Measurements from ENCODE around the gene PRR20G. TPM values are rescaled to one million over a fixed set of nuclear protein-coding genes. Genes with fewer than 3 reads are reported as not detected.

PRR20G gene
- total RNA-seq, 1 donor from 2014 or later, result not detected

- DNase-seq (ENCODE audit: low read depth) (no peak), FAIRE-seq (no peak)
- Histone ChIP-seq H2AFZ (ENCODE audit: low read depth, low read length) (no peak overlapping the region), H3K27me3 (ENCODE audit: insufficient read depth, low read length) (no peaks in the 10 kb centered on the region), H3K27ac (ENCODE audit: low read depth, low read length) (no peak overlapping the region), H3K4me2 (ENCODE audit: low read length) (no peak overlapping the region), H3K36me3 (ENCODE audit: insufficient read depth, low read length) (no peaks in the 10 kb centered on the region), H3K9me3 (ENCODE audit: insufficient read depth, low read depth, low read length) (peaks cover 2% of the 10 kb centered on the region), H3K4me1 (ENCODE audit: insufficient read depth, low read length) (no peaks in the 10 kb centered on the region), H3K9ac (ENCODE audit: low read length) (no peak overlapping the region), H3K79me2 (ENCODE audit: insufficient read depth, low read length) (no peaks in the 10 kb centered on the region), H3K4me3 (ENCODE audit: insufficient read depth, low read depth, low read length) (no peak overlapping the region), H4K20me1 (ENCODE audit: insufficient read depth, low read length) (no peaks in the 10 kb centered on the region)
- Mint-ChIP-seq H3K4me3 (ENCODE audit: unreplicated experiment) (no peak overlapping the region), H3K9me3 (ENCODE audit: unreplicated experiment) (peaks cover 9% of the 10 kb centered on the region), H3K27me3 (ENCODE audit: low read depth, unreplicated experiment) (peaks cover 30% of the 10 kb centered on the region), H3K4me1 (ENCODE audit: low read depth, unreplicated experiment) (peaks cover 9% of the 10 kb centered on the region), H3K36me3 (ENCODE audit: low read depth, unreplicated experiment) (no peaks in the 10 kb centered on the region), H3K27ac (ENCODE audit: unreplicated experiment) (no peak overlapping the region)
- TF ChIP-seq EZH2 (IDR thresholded peaks at IDR 0.05; ENCODE audit: insufficient read depth, low read length) (no peak), CTCF (IDR thresholded peaks at IDR 0.05; ENCODE audit: insufficient read depth, low read depth, low read length) (no peak)
Measured at GRCh38 chr3:127237835-127238234, 50.0 kb downstream of the PRR20G start.

- no peaks in the 10 kb centered on the region for H3K4me1 ChIP-seq (ENCODE audit: insufficient read depth, low read length)
- H3K9me3 ChIP-seq (ENCODE audit: insufficient read depth, low read depth, low read length), result peaks cover 2% of the 10 kb centered on the region
- peaks cover 9% of the 10 kb centered on the region for H3K4me1 Mint-ChIP-seq (ENCODE audit: low read depth, unreplicated experiment)
- H3K27ac ChIP-seq (ENCODE audit: low read depth, low read length), result no peak overlapping the region
- H3K4me3 ChIP-seq (ENCODE audit: insufficient read depth, low read depth, low read length), result no peak overlapping the region
- FAIRE-seq, result no peak
- H3K27ac Mint-ChIP-seq (ENCODE audit: unreplicated experiment), result no peak overlapping the region
- H3K4me2 ChIP-seq (ENCODE audit: low read length), result no peak overlapping the region
- H3K36me3 ChIP-seq (ENCODE audit: insufficient read depth, low read length), result no peaks in the 10 kb centered on the region
- no peaks in the 10 kb centered on the region for H3K36me3 Mint-ChIP-seq (ENCODE audit: low read depth, unreplicated experiment)
- H3K27me3 Mint-ChIP-seq (ENCODE audit: low read depth, unreplicated experiment), result peaks cover 43% of the 10 kb centered on the region
- H3K9me3 Mint-ChIP-seq (ENCODE audit: unreplicated experiment), result peaks cover 6% of the 10 kb centered on the region
- H3K27me3 ChIP-seq (ENCODE audit: insufficient read depth, low read length), result no peaks in the 10 kb centered on the region
- no peak overlapping the region for H3K4me3 Mint-ChIP-seq (ENCODE audit: unreplicated experiment)
- H3K79me2 ChIP-seq (ENCODE audit: insufficient read depth, low read length), result no peaks in the 10 kb centered on the region
- no peak for TF ChIP-seq EZH2 (IDR thresholded peaks at IDR 0.05; ENCODE audit: insufficient read depth, low read length)
- no peak overlapping the region for H3K9ac ChIP-seq (ENCODE audit: low read length)
- no peaks in the 10 kb centered on the region for H4K20me1 ChIP-seq (ENCODE audit: insufficient read depth, low read length)
- no peak overlapping the region for H2AFZ ChIP-seq (ENCODE audit: low read depth, low read length)
- no peak for DNase-seq (ENCODE audit: low read depth)
Measured at GRCh38 chr3:127235706-127236105, 52.1 kb downstream of the PRR20G start.

GRCh38 chr3:127234778-127235177 lies 53.1 kb downstream of the PRR20G start:
- H3K27me3 Mint-ChIP-seq (ENCODE audit: low read depth, unreplicated experiment), result peaks cover 39% of the 10 kb centered on the region
- Histone ChIP-seq H3K4me1 (ENCODE audit: insufficient read depth, low read length) (no peaks in the 10 kb centered on the region), H3K9me3 (ENCODE audit: insufficient read depth, low read depth, low read length) (no peaks in the 10 kb centered on the region), H3K79me2 (ENCODE audit: insufficient read depth, low read length) (no peaks in the 10 kb centered on the region), H3K4me3 (ENCODE audit: insufficient read depth, low read depth, low read length) (no peak overlapping the region), H4K20me1 (ENCODE audit: insufficient read depth, low read length) (no peaks in the 10 kb centered on the region), H3K27ac (ENCODE audit: low read depth, low read length) (no peak overlapping the region), H3K36me3 (ENCODE audit: insufficient read depth, low read length) (no peaks in the 10 kb centered on the region), H2AFZ (ENCODE audit: low read depth, low read length) (no peak overlapping the region), H3K4me2 (ENCODE audit: low read length) (no peak overlapping the region), H3K9ac (ENCODE audit: low read length) (no peak overlapping the region), H3K27me3 (ENCODE audit: insufficient read depth, low read length) (no peaks in the 10 kb centered on the region)
- H3K4me1 Mint-ChIP-seq (ENCODE audit: low read depth, unreplicated experiment), result peaks cover 9% of the 10 kb centered on the region
- no peak overlapping the region for H3K27ac Mint-ChIP-seq (ENCODE audit: unreplicated experiment)
- peaks cover 5% of the 10 kb centered on the region for H3K9me3 Mint-ChIP-seq (ENCODE audit: unreplicated experiment)
- DNase-seq (ENCODE audit: low read depth), result no peak
- no peak overlapping the region for H3K4me3 Mint-ChIP-seq (ENCODE audit: unreplicated experiment)
- TF ChIP-seq CTCF (IDR thresholded peaks at IDR 0.05; ENCODE audit: insufficient read depth, low read depth, low read length), result no peak
- TF ChIP-seq EZH2 (IDR thresholded peaks at IDR 0.05; ENCODE audit: insufficient read depth, low read length), result no peak
- no peak for FAIRE-seq
- no peaks in the 10 kb centered on the region for H3K36me3 Mint-ChIP-seq (ENCODE audit: low read depth, unreplicated experiment)

Other genes starting within 250 kb of the PRR20G start
- not detected in 2 replicates for gene PRR23E, start 94.9 kb downstream of the PRR20G start, total RNA-seq

Data from astrocyte (in vitro differentiated cells and primary cell).